NOMO-1 treated with dmso at 0.1 percent for 144 hours (cell line): ENCODE data around the gene TRPC6.

Experiments
- DNase-seq: peaks from one replicate; lab custom pipeline; 2025; ENCODE audit not compliant: unreplicated experiment; lab: John Stamatoyannopoulos, UW

Gene TRPC6

GRCh38 chr11:101583251-101584128 lies at the start of gene TRPC6:
TRPC6 (minus strand) TSS chr11:101584007; CDS start chr11:101583503, 504 bp downstream.
- no peak for DNase-seq

- DNase-seq, result no peak
Observed at GRCh38 chr11:101620026-101620425, 36.2 kb upstream of the TRPC6 start.

GRCh38 chr11:101618709-101619108 lies 34.9 kb upstream of the TRPC6 start:
- no peak for DNase-seq

GRCh38 chr11:101617735-101618332 lies 34.0 kb upstream of the TRPC6 start:
- no peak for DNase-seq

- no peak for DNase-seq
Observed at GRCh38 chr11:101612481-101612880, 28.7 kb upstream of the TRPC6 start.

GRCh38 chr11:101600924-101601323 lies 17.1 kb upstream of the TRPC6 start:
- DNase-seq, result no peak

GRCh38 chr11:101586965-101587364 lies 3.2 kb upstream of the TRPC6 start:
- DNase-seq, result no peak

GRCh38 chr11:101584655-101585054 lies 848 bp upstream of the TRPC6 start:
- no peak for DNase-seq

GRCh38 chr11:101584129-101584515 lies 315 bp upstream of the TRPC6 start:
- no peak for DNase-seq

GRCh38 chr11:101582989-101583250 lies 887 bp downstream of the TRPC6 start:
- no peak for DNase-seq

GRCh38 chr11:101582236-101582988 lies 1.4 kb downstream of the TRPC6 start:
- no peak for DNase-seq

- DNase-seq, result no peak
Observed at GRCh38 chr11:101577461-101577860, 6.3 kb downstream of the TRPC6 start.

- DNase-seq, result no peak
Observed at GRCh38 chr11:101576456-101576855, 7.4 kb downstream of the TRPC6 start.

- DNase-seq, result no peak
Observed at GRCh38 chr11:101574886-101575285, 8.9 kb downstream of the TRPC6 start.

GRCh38 chr11:101567071-101567470 lies 16.7 kb downstream of the TRPC6 start:
- no peak for DNase-seq

- no peak for DNase-seq
Observed at GRCh38 chr11:101566626-101567025, 17.2 kb downstream of the TRPC6 start.

- no peak for DNase-seq
Observed at GRCh38 chr11:101563166-101563565, 20.6 kb downstream of the TRPC6 start.

- DNase-seq, result no peak
Observed at GRCh38 chr11:101555366-101555765, 28.4 kb downstream of the TRPC6 start.

- peak; percentile 12 for DNase-seq
Observed at GRCh38 chr11:101553891-101554292, 29.9 kb downstream of the TRPC6 start.

- no peak for DNase-seq
Observed at GRCh38 chr11:101552888-101553287, 30.9 kb downstream of the TRPC6 start.

GRCh38 chr11:101528541-101528940 lies 55.3 kb downstream of the TRPC6 start:
- no peak for DNase-seq

GRCh38 chr11:101523634-101524260 lies 60.1 kb downstream of the TRPC6 start:
- no peak for DNase-seq
